NT2/D1 (cell line): Measurements from ENCODE around the gene SLC22A31.

ENCODE experiments used
- YY1 ChIP-seq: IDR thresholded peaks from 2 replicates; pipeline ENCODE4 v1.6.1; 2011; ENCODE audit not compliant: insufficient read length, insufficient read depth
- ZNF274 ChIP-seq: IDR thresholded peaks from 2 replicates; pipeline ENCODE4 v1.6.1; 2011; ENCODE audit warnings: mild to moderate bottlenecking, low read depth, low read length

DNA sequence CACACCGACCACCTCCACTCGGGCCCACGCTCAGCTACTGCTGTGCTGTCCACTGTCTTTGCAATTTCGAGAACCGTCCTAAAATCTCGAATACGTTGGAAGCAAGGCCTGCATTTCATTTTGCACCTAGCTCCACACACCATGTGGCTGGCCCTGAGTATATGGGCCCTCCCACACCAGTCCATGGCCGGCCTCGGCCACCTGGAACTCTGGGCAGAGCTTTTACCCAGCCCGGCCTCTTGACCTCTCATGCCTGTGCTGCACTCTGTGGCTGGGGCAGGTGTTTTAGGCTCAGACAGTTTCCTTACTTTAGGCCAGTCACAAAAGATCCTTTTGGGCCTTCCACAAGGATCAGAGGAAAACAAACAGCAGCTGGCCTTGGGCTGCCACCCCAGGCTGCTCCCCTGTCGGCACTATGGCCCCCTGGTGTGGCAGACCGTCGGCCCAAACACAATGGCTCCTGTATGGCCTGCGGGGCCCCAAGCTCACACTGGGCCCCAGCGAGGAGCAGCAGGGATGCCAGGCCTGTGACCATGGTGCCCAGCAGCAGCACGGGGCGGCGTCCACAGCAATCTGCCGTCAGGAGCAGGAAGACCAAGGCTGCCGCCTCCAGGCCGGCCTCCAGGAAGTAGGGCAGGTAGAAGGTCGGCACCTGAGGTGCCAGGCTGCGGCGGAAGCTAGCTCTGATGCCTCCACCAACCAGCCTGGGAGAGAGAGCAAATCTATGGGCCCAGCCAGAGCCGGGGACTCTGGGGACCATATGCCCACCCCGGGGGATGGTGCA is 2.5 kb downstream of the SLC22A31 start:
- TF ChIP-seq ZNF274 (no peak), YY1 (no peak)
